ENCODE data around the gene SLC6A6. TPM values are rescaled to one million over a fixed set of nuclear protein-coding genes. Genes with fewer than 3 reads are reported as not detected.

Gene SLC6A6
- total RNA-seq, 6 experiments from 2014 or later, result 22.5 to 33.0 (median 28.6) TPM

DNA sequence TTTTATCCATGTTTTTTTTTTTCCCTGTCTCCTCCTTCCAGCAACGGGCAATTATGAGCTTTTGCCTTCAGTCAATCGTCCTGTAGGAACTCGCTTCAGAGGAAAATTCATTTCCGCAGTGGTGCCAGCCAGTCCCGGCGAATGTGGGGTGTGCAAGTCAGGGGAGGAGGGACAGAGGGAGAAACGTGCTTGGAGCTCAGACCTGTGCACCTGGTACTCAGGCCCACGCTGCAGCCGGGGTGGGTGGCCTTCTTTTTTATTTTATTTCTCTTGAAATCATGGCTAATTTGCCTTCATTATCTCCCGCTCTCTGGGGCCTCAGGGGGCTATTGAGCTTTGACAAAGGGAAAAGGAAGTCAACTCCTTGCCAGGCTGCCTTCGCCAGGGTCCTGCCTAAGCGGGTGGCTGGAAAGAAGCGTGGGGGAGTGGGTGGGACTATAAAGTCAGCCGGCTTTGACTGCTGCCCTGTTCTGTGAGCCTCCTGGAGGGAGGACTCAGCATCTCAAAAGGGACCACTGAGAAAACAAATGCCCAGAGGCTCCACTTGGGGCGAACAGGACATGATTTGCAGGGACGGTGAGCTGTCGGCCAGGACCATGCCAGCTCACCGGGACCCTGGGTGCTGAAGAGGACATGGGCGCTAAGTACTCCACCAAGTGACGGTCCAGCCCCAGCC lies 132.2 kb downstream of the SLC6A6 start:
- no peak overlapping the region for H3K27ac Mint-ChIP-seq

DNA sequence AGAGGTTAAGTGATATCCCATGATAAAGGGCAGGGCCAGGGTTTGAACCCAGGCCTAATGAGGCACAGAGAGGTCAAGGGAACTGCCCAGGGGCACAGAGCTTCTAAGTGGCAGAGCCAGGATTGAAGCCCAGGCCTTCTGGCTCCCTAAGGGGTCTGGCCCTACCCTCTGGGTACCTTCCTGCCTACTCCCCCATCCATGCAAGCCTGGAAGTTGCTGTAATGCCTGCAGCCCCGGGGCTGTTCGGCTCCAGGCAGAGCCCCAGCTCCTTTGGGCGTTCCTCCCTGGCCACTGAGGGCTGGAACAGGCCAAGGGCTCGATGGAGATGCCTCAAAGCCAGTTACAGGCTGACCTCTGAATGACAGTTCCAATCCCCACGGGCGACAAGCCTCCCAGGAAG lies 133.2 kb downstream of the SLC6A6 start:
- no peak overlapping the region for H3K4me3 Mint-ChIP-seq
- TF ChIP-seq, protein P1, sequence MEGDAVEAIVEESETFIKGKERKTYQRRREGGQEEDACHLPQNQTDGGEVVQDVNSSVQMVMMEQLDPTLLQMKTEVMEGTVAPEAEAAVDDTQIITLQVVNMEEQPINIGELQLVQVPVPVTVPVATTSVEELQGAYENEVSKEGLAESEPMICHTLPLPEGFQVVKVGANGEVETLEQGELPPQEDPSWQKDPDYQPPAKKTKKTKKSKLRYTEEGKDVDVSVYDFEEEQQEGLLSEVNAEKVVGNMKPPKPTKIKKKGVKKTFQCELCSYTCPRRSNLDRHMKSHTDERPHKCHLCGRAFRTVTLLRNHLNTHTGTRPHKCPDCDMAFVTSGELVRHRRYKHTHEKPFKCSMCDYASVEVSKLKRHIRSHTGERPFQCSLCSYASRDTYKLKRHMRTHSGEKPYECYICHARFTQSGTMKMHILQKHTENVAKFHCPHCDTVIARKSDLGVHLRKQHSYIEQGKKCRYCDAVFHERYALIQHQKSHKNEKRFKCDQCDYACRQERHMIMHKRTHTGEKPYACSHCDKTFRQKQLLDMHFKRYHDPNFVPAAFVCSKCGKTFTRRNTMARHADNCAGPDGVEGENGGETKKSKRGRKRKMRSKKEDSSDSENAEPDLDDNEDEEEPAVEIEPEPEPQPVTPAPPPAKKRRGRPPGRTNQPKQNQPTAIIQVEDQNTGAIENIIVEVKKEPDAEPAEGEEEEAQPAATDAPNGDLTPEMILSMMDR (IDR thresholded peaks at IDR 0.05), result no peak
- no peak for DNase-seq
- no peak overlapping the region for H3K27ac Mint-ChIP-seq
- peaks cover 12% of the 10 kb centered on the region for H3K27me3 Mint-ChIP-seq (ENCODE audit: insufficient read depth)
- H3K36me3 Mint-ChIP-seq (ENCODE audit: low read depth), result no peaks in the 10 kb centered on the region
- H3K9me3 Mint-ChIP-seq, result no peaks in the 10 kb centered on the region
- peaks cover 6% of the 10 kb centered on the region; the same call in 1 of the 2 replicates for H3K4me1 Mint-ChIP-seq (ENCODE audit: low read depth)

More for the DNA sequence above, 132.2 kb downstream of the SLC6A6 start:
- no peak for DNase-seq
- Mint-ChIP-seq H3K27me3 (ENCODE audit: insufficient read depth) (peaks cover 15% of the 10 kb centered on the region), H3K36me3 (ENCODE audit: low read depth) (no peaks in the 10 kb centered on the region), H3K9me3 (peaks cover 1% of the 10 kb centered on the region; the same call in 1 of the 2 replicates), H3K4me3 (no peak overlapping the region), H3K4me1 (ENCODE audit: low read depth) (peaks cover 6% of the 10 kb centered on the region; the same call in 1 of the 2 replicates)
- TF ChIP-seq, protein P1 (IDR thresholded peaks at IDR 0.05), result no peak

DNA sequence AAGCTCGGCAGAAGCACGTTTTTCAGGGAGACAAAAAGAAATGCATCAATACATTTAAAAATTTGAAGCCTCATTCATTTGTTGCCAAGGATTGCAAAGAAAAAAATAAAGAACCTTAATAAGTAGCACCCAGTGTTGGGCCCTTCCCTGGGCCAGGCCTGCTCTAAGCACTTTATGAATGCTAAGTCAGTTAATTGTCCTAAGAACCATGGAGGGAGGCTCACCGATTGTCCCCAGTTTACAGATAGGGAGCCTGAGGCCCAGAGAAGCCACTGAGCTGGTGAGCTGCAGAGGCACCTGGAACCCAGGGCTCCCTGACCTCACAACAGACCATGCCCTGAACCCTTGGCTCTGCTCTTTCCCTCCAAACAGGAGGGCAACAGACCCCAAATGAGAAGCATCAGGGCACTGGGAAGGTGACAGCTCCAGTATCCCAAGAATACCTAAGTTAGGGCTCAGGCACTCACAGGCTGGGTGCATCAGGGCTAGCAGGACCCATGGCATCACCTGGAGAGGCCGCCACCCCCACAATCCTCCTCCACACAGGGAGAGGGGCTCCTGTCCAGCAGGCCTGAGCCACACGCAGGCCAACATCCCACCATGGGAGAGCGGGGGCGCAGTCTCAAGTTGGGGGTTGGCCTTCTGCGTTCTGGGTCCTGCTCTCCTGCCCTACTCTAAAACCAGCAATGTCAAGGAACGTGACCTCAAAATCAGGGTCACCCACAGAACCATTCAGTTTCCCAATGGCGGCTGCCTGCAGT lies 133.8 kb downstream of the SLC6A6 start:
- H3K36me3 Mint-ChIP-seq (ENCODE audit: low read depth), result no peaks in the 10 kb centered on the region
- H3K9me3 Mint-ChIP-seq, result no peaks in the 10 kb centered on the region
- TF ChIP-seq, protein P1 (IDR thresholded peaks at IDR 0.05), result no peak
- H3K27ac Mint-ChIP-seq, result no peak overlapping the region
- DNase-seq, result no peak
- peaks cover 6% of the 10 kb centered on the region; the same call in 1 of the 2 replicates for H3K4me1 Mint-ChIP-seq (ENCODE audit: low read depth)
- H3K4me3 Mint-ChIP-seq, result no peak overlapping the region
- H3K27me3 Mint-ChIP-seq (ENCODE audit: insufficient read depth), result peaks cover 14% of the 10 kb centered on the region

- TF ChIP-seq, protein P1 (IDR thresholded peaks at IDR 0.05), result no peak
- H3K9me3 Mint-ChIP-seq, result no peaks in the 10 kb centered on the region
- H3K4me1 Mint-ChIP-seq (ENCODE audit: low read depth), result peaks cover 6% of the 10 kb centered on the region; the same call in 1 of the 2 replicates
- no peak overlapping the region for H3K27ac Mint-ChIP-seq
- no peak overlapping the region for H3K4me3 Mint-ChIP-seq
- DNase-seq, result no peak
- H3K36me3 Mint-ChIP-seq (ENCODE audit: low read depth), result no peaks in the 10 kb centered on the region
- peaks cover 17% of the 10 kb centered on the region for H3K27me3 Mint-ChIP-seq (ENCODE audit: insufficient read depth)
Observed at GRCh38 chr3:14536837-14537589, 134.6 kb downstream of the SLC6A6 start.

DNA sequence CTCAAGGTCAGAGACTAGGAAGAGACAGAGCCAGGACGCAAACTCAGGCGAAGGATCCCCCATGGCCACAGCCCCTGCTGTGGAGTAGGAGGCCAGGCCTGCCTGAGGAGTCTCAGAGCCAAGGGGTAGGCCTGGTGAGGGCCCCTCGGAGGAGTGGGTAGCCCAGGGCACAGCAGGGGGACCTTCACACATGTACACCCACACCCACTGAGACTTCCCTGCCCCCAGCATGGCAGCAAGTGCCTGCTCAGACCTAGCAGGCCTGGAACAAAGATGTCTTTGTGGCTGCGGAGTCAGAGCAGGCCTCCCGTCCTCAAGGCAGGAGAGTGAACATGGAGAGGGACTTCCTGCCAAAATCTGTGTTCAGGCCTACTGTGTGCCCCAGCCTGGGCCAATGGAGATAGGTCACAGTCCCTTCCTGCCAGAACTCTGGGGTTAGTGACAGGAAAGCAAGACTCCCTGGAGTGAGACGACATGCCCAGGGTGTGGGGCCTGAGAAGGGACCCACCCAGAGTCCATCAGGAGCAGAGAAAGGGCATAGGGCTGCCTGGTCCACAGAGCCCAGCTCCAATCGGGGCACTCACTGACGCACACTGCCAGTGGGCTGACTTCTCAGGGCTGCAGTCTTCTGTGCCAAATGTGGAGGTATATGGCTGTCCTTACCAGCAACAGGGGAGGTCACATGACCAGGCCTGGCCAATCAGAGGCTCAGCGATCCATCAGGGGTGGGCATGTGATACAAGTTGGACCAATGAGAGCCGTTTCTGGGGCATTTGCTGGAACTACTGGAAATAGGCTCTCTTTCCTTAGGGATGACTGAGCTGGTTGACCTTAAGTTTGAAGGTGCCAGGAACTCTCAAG lies 135.4 kb downstream of the SLC6A6 start:
- H3K4me3 Mint-ChIP-seq, result no peak overlapping the region
- DNase-seq, result peak; percentile 4
- H3K36me3 Mint-ChIP-seq (ENCODE audit: low read depth), result no peaks in the 10 kb centered on the region
- no peak overlapping the region for H3K27ac Mint-ChIP-seq
- no peaks in the 10 kb centered on the region for H3K9me3 Mint-ChIP-seq
- TF ChIP-seq, protein P1 (IDR thresholded peaks at IDR 0.05), result no peak
- peaks cover 6% of the 10 kb centered on the region; the same call in 1 of the 2 replicates for H3K4me1 Mint-ChIP-seq (ENCODE audit: low read depth)
- H3K27me3 Mint-ChIP-seq (ENCODE audit: insufficient read depth), result peaks cover 16% of the 10 kb centered on the region

Data from HFFc6 (cell line).